Dorsolateral prefrontal cortex (tissue), 118 donors: Measurements from ENCODE around the gene CDY2B. TPM values are rescaled to one million over a fixed set of nuclear protein-coding genes. Genes with fewer than 3 reads are reported as not detected.

Experiments used
- total RNA-seq, 120 experiments: library from RNA; stranded (reverse); gene quantifications; one replicate each; pipeline versions ENCODE4 v1.2.3 to v1.2.4, GENCODE V29; 2022

Gene CDY2B
- total RNA-seq, 120 experiments from 2014 or later = not detected

Other genes starting within 250 kb of the CDY2B start
- not detected for gene CDY2A, start 145.6 kb upstream of the CDY2B start, total RNA-seq